ENCODE results near the gene RPL27A.

The RPL27A gene

DNA sequence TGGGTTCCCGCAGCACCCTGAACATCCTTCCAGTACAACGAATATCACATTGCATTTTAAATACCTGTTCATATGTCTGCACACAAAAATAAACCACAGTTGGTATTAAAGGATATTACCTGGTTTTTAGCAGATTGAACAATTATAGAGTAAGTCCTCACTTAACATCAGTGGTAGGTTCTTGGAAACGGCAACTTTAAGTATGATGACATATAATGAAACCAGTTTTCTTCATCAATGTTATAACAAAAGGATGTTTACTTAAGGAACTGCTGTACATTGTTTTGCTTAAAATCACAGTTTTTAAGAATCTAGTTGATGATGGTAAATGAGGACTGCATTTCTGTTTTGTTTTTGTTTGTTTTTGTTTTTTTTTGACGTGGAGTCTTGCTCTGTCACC is 28.1 kb upstream of the RPL27A start:
- H2BK12ac ChIP-seq (ENCODE audit: low read length) = no peak overlapping the region
- no peaks in the 10 kb centered on the region for H3K79me2 ChIP-seq (ENCODE audit: control insufficient read depth, insufficient read depth, low read length, poor library complexity)
- WGBS (ENCODE audit: extremely low coverage, insufficient coverage, insufficient read length) = no CpG with 5 or more reads among the region's 4 CpGs
- no peak overlapping the region for H3K4ac ChIP-seq (ENCODE audit: low read depth, low read length)
- no peak overlapping the region for H3K18ac ChIP-seq (ENCODE audit: low read length)
- no peak overlapping the region for H4K12ac ChIP-seq (ENCODE audit: low read depth, low read length)
- H3K4me1 ChIP-seq (ENCODE audit: control insufficient read depth in 1 of 2, insufficient read depth in 2 of 2, low read length in 2 of 2) = no peaks in the 10 kb centered on the region
- H3K4me3 ChIP-seq (ENCODE audit: low read depth, low read length) = no peak overlapping the region
- no peak overlapping the region for H3K9ac ChIP-seq (ENCODE audit: low read length)
- H2AK5ac ChIP-seq (ENCODE audit: low read length) = no peak overlapping the region
- no peak for DNase-seq
- H3K27ac ChIP-seq (ENCODE audit: low read depth, low read length) = no peak overlapping the region
- H2AFZ ChIP-seq (ENCODE audit: insufficient read depth, low read length, poor library complexity) = no peak overlapping the region
- H3K79me1 ChIP-seq (ENCODE audit: low read length) = no peaks in the 10 kb centered on the region
- no peak overlapping the region for H4K8ac ChIP-seq (ENCODE audit: low read depth, low read length)
- H3K23ac ChIP-seq (ENCODE audit: low read length) = no peak overlapping the region
- no peak overlapping the region for H3K4me2 ChIP-seq (ENCODE audit: low read length)
- H3K27me3 ChIP-seq (ENCODE audit: insufficient read depth, low read length) = no peaks in the 10 kb centered on the region
- no peaks in the 10 kb centered on the region for H3K36me3 ChIP-seq (ENCODE audit: control insufficient read depth in 1 of 2, insufficient read depth in 2 of 2, low read length in 2 of 2)
- no peak overlapping the region for H2BK5ac ChIP-seq (ENCODE audit: low read depth, low read length, poor library complexity)
- H2BK120ac ChIP-seq (ENCODE audit: insufficient read depth, low read length, poor library complexity) = no peak overlapping the region
- H3K9me3 ChIP-seq (ENCODE audit: insufficient read depth, low read depth, low read length) = no peaks in the 10 kb centered on the region
- no peak overlapping the region for H4K91ac ChIP-seq (ENCODE audit: low read depth, low read length)
- H3K14ac ChIP-seq (ENCODE audit: low read length) = no peak overlapping the region

GRCh38 chr11:8656291-8656690 is 26.3 kb upstream of the RPL27A start:
- H3K14ac ChIP-seq (ENCODE audit: low read length) = no peak overlapping the region
- no CpG with 5 or more reads among the region's 2 CpGs for WGBS (ENCODE audit: extremely low coverage, insufficient coverage, insufficient read length)
- H3K79me1 ChIP-seq (ENCODE audit: low read length) = no peaks in the 10 kb centered on the region
- DNase-seq = no peak
- no peak overlapping the region for H3K4ac ChIP-seq (ENCODE audit: low read depth, low read length)
- no peak overlapping the region for H3K27ac ChIP-seq (ENCODE audit: low read depth, low read length)
- no peak overlapping the region for H3K23ac ChIP-seq (ENCODE audit: low read length)
- H3K4me2 ChIP-seq (ENCODE audit: low read length) = no peak overlapping the region
- H3K9ac ChIP-seq (ENCODE audit: low read length) = no peak overlapping the region
- H4K91ac ChIP-seq (ENCODE audit: low read depth, low read length) = no peak overlapping the region
- H4K12ac ChIP-seq (ENCODE audit: low read depth, low read length) = no peak overlapping the region
- no peaks in the 10 kb centered on the region for H3K79me2 ChIP-seq (ENCODE audit: control insufficient read depth, insufficient read depth, low read length, poor library complexity)
- no peak overlapping the region for H3K18ac ChIP-seq (ENCODE audit: low read length)
- no peaks in the 10 kb centered on the region for H3K36me3 ChIP-seq (ENCODE audit: control insufficient read depth in 1 of 2, insufficient read depth in 2 of 2, low read length in 2 of 2)
- no peak overlapping the region for H4K8ac ChIP-seq (ENCODE audit: low read depth, low read length)
- H3K4me1 ChIP-seq (ENCODE audit: control insufficient read depth in 1 of 2, insufficient read depth in 2 of 2, low read length in 2 of 2) = no peaks in the 10 kb centered on the region
- H2BK5ac ChIP-seq (ENCODE audit: low read depth, low read length, poor library complexity) = no peak overlapping the region
- no peak overlapping the region for H3K4me3 ChIP-seq (ENCODE audit: low read depth, low read length)
- no peak overlapping the region for H2AK5ac ChIP-seq (ENCODE audit: low read length)
- no peak overlapping the region for H2BK120ac ChIP-seq (ENCODE audit: insufficient read depth, low read length, poor library complexity)
- H2AFZ ChIP-seq (ENCODE audit: insufficient read depth, low read length, poor library complexity) = no peak overlapping the region
- H3K9me3 ChIP-seq (ENCODE audit: insufficient read depth, low read depth, low read length) = no peaks in the 10 kb centered on the region
- H3K27me3 ChIP-seq (ENCODE audit: insufficient read depth, low read length) = no peaks in the 10 kb centered on the region
- H2BK12ac ChIP-seq (ENCODE audit: low read length) = no peak overlapping the region

GRCh38 chr11:8658321-8659057 is 24.1 kb upstream of the RPL27A start:
- H3K14ac ChIP-seq (ENCODE audit: low read length) = no peak overlapping the region
- H2BK12ac ChIP-seq (ENCODE audit: low read length) = no peak overlapping the region
- DNase-seq = no peak
- H3K27ac ChIP-seq (ENCODE audit: low read depth, low read length) = no peak overlapping the region
- H3K27me3 ChIP-seq (ENCODE audit: insufficient read depth, low read length) = no peaks in the 10 kb centered on the region
- no peaks in the 10 kb centered on the region for H3K79me1 ChIP-seq (ENCODE audit: low read length)
- no peak overlapping the region for H4K8ac ChIP-seq (ENCODE audit: low read depth, low read length)
- no peaks in the 10 kb centered on the region for H3K36me3 ChIP-seq (ENCODE audit: control insufficient read depth in 1 of 2, insufficient read depth in 2 of 2, low read length in 2 of 2)
- H3K79me2 ChIP-seq (ENCODE audit: control insufficient read depth, insufficient read depth, low read length, poor library complexity) = no peaks in the 10 kb centered on the region
- no peak overlapping the region for H3K23ac ChIP-seq (ENCODE audit: low read length)
- no peak overlapping the region for H2BK5ac ChIP-seq (ENCODE audit: low read depth, low read length, poor library complexity)
- H3K4me2 ChIP-seq (ENCODE audit: low read length) = no peak overlapping the region
- H3K4me3 ChIP-seq (ENCODE audit: low read depth, low read length) = no peak overlapping the region
- H4K12ac ChIP-seq (ENCODE audit: low read depth, low read length) = no peak overlapping the region
- no peak overlapping the region for H3K18ac ChIP-seq (ENCODE audit: low read length)
- no peak overlapping the region for H4K91ac ChIP-seq (ENCODE audit: low read depth, low read length)
- H3K9me3 ChIP-seq (ENCODE audit: insufficient read depth, low read depth, low read length) = no peaks in the 10 kb centered on the region
- H3K9ac ChIP-seq (ENCODE audit: low read length) = no peak overlapping the region
- H2AFZ ChIP-seq (ENCODE audit: insufficient read depth, low read length, poor library complexity) = no peak overlapping the region
- H2AK5ac ChIP-seq (ENCODE audit: low read length) = no peak overlapping the region
- WGBS (ENCODE audit: extremely low coverage, insufficient coverage, insufficient read length) = no CpG with 5 or more reads among the region's 15 CpGs
- no peak overlapping the region for H3K4ac ChIP-seq (ENCODE audit: low read depth, low read length)
- no peaks in the 10 kb centered on the region for H3K4me1 ChIP-seq (ENCODE audit: control insufficient read depth in 1 of 2, insufficient read depth in 2 of 2, low read length in 2 of 2)
- H2BK120ac ChIP-seq (ENCODE audit: insufficient read depth, low read length, poor library complexity) = no peak overlapping the region

- Histone ChIP-seq H3K4me3 (ENCODE audit: low read depth, low read length) (no peak overlapping the region), H3K4ac (ENCODE audit: low read depth, low read length) (no peak overlapping the region), H3K9ac (ENCODE audit: low read length) (no peak overlapping the region), H2BK5ac (ENCODE audit: low read depth, low read length, poor library complexity) (no peak overlapping the region), H3K9me3 (ENCODE audit: insufficient read depth, low read depth, low read length) (no peaks in the 10 kb centered on the region), H2BK12ac (ENCODE audit: low read length) (no peak overlapping the region), H3K18ac (ENCODE audit: low read length) (no peak overlapping the region), H3K4me1 (ENCODE audit: control insufficient read depth in 1 of 2, insufficient read depth in 2 of 2, low read length in 2 of 2) (no peaks in the 10 kb centered on the region), H2AFZ (ENCODE audit: insufficient read depth, low read length, poor library complexity) (no peak overlapping the region), H3K23ac (ENCODE audit: low read length) (no peak overlapping the region), H3K14ac (ENCODE audit: low read length) (no peak overlapping the region), H4K91ac (ENCODE audit: low read depth, low read length) (no peak overlapping the region), H3K79me2 (ENCODE audit: control insufficient read depth, insufficient read depth, low read length, poor library complexity) (no peaks in the 10 kb centered on the region), H3K27ac (ENCODE audit: low read depth, low read length) (no peak overlapping the region), H2AK5ac (ENCODE audit: low read length) (no peak overlapping the region), H3K4me2 (ENCODE audit: low read length) (no peak overlapping the region), H4K12ac (ENCODE audit: low read depth, low read length) (no peak overlapping the region), H3K36me3 (ENCODE audit: control insufficient read depth in 1 of 2, insufficient read depth in 2 of 2, low read length in 2 of 2) (no peaks in the 10 kb centered on the region), H3K79me1 (ENCODE audit: low read length) (no peaks in the 10 kb centered on the region), H3K27me3 (ENCODE audit: insufficient read depth, low read length) (no peaks in the 10 kb centered on the region), H4K8ac (ENCODE audit: low read depth, low read length) (no peak overlapping the region), H2BK120ac (ENCODE audit: insufficient read depth, low read length, poor library complexity) (no peak overlapping the region)
- no CpG with 5 or more reads among the region's 6 CpGs for WGBS (ENCODE audit: extremely low coverage, insufficient coverage, insufficient read length)
- DNase-seq = no peak
Measured at GRCh38 chr11:8661001-8661795, 21.4 kb upstream of the RPL27A start.
